Measurements from ENCODE around the gene SORCS3. TPM values are rescaled to one million over a fixed set of nuclear protein-coding genes. Genes with fewer than 3 reads are reported as not detected.

The SORCS3 gene
- polyA plus RNA-seq, 4 donors, result 0.07 to 0.31 TPM; not detected in 2

- FAIRE-seq (no peak), DNase-seq (peak in 1 of 2 donors; percentile 61)
- Histone ChIP-seq H3K27ac (ENCODE audit: low read depth in 1 of 3, low read length in 2 of 3) (no peak overlapping the region), H3K9me3 (ENCODE audit: control insufficient read depth in 2 of 2, insufficient read depth in 1 of 2, low read depth in 1 of 2, low read length in 1 of 2) (no peaks in the 10 kb centered on the region), H3K27me3 (ENCODE audit: control insufficient read depth in 3 of 3, insufficient read depth in 3 of 3, low read length in 3 of 3) (no peaks in the 10 kb centered on the region), H3K4me1 (ENCODE audit: control insufficient read depth in 3 of 3, insufficient read depth in 2 of 3, low read depth in 1 of 3, low read length in 2 of 3) (no peaks in the 10 kb centered on the region), H3K36me3 (ENCODE audit: control insufficient read depth in 3 of 3, insufficient read depth in 2 of 3, low read depth in 1 of 3, low read length in 3 of 3) (no peaks in the 10 kb centered on the region), H3K4me3 (ENCODE audit: low read depth in 1 of 3, low read length in 3 of 3) (no peak overlapping the region)
- WGBS, 3 donors, result 38 to 60% (median 45%) methylated on average over 3 of the region's 3 CpGs
Measured at GRCh38 chr10:105096316-105096715, 455.2 kb downstream of the SORCS3 start.

- Histone ChIP-seq H3K36me3 (ENCODE audit: control insufficient read depth in 3 of 3, insufficient read depth in 2 of 3, low read depth in 1 of 3, low read length in 3 of 3) (no peaks in the 10 kb centered on the region), H3K9me3 (ENCODE audit: control insufficient read depth in 2 of 2, insufficient read depth in 1 of 2, low read depth in 1 of 2, low read length in 1 of 2) (no peaks in the 10 kb centered on the region), H3K4me3 (ENCODE audit: low read depth in 1 of 3, low read length in 3 of 3) (no peak overlapping the region), H3K27me3 (ENCODE audit: control insufficient read depth in 3 of 3, insufficient read depth in 3 of 3, low read length in 3 of 3) (no peaks in the 10 kb centered on the region), H3K27ac (ENCODE audit: low read depth in 1 of 3, low read length in 2 of 3) (no peak overlapping the region), H3K4me1 (ENCODE audit: control insufficient read depth in 3 of 3, insufficient read depth in 2 of 3, low read depth in 1 of 3, low read length in 2 of 3) (peaks cover 0 to 3% (median 0%) of the 10 kb centered on the region in 3 donors)
- 57 to 65% (median 64%) methylated on average over 6 of the region's 6 CpGs for WGBS, 3 donors
- no peak for FAIRE-seq
- DNase-seq, result no peak
Measured at GRCh38 chr10:105102977-105103376, 461.9 kb downstream of the SORCS3 start.

- Histone ChIP-seq H3K4me1 (ENCODE audit: control insufficient read depth in 3 of 3, insufficient read depth in 2 of 3, low read depth in 1 of 3, low read length in 2 of 3) (peaks cover 0 to 3% (median 0%) of the 10 kb centered on the region in 3 donors), H3K27me3 (ENCODE audit: control insufficient read depth in 3 of 3, insufficient read depth in 3 of 3, low read length in 3 of 3) (no peaks in the 10 kb centered on the region), H3K27ac (ENCODE audit: low read depth in 1 of 3, low read length in 2 of 3) (no peak overlapping the region), H3K4me3 (ENCODE audit: low read depth in 1 of 3, low read length in 3 of 3) (no peak overlapping the region), H3K36me3 (ENCODE audit: control insufficient read depth in 3 of 3, insufficient read depth in 2 of 3, low read depth in 1 of 3, low read length in 3 of 3) (no peaks in the 10 kb centered on the region), H3K9me3 (ENCODE audit: control insufficient read depth in 2 of 2, insufficient read depth in 1 of 2, low read depth in 1 of 2, low read length in 1 of 2) (no peaks in the 10 kb centered on the region)
- no peak for DNase-seq
- WGBS, 3 donors, result 40 to 52% (median 48%) methylated on average over 2 of the region's 2 CpGs
- FAIRE-seq, result no peak
Measured at GRCh38 chr10:105104297-105104696, 463.2 kb downstream of the SORCS3 start.

DNA sequence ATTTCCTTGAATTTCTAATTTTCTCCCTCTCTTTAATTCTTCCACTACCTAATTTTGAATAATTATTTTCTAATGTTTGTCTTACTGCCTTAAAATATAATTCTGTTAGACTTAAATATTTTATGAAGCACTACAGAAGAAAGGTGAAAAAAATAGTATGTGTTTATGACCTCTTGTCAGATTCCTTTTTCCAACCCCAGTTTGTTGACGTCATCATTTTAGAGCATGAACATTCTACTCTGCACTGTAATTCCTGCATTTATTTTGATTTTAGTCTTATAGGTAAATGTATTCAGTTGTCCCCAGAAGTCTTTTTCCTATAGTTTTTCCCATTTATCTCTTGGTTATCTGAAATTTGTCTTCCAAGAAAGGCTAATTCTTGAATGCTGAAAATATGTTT lies 468.1 kb downstream of the SORCS3 start:
- DNase-seq (no peak), FAIRE-seq (no peak)
- no peak overlapping the region for H3K4me3 ChIP-seq (ENCODE audit: low read depth in 1 of 3, low read length in 3 of 3)
- H3K27me3 ChIP-seq (ENCODE audit: control insufficient read depth in 3 of 3, insufficient read depth in 3 of 3, low read length in 3 of 3), result no peaks in the 10 kb centered on the region
- H3K4me1 ChIP-seq (ENCODE audit: control insufficient read depth in 3 of 3, insufficient read depth in 2 of 3, low read depth in 1 of 3, low read length in 2 of 3), result no peaks in the 10 kb centered on the region
- no peak overlapping the region for H3K27ac ChIP-seq (ENCODE audit: low read depth in 1 of 3, low read length in 2 of 3)
- no peaks in the 10 kb centered on the region for H3K9me3 ChIP-seq (ENCODE audit: control insufficient read depth in 2 of 2, insufficient read depth in 1 of 2, low read depth in 1 of 2, low read length in 1 of 2)
- no peaks in the 10 kb centered on the region for H3K36me3 ChIP-seq (ENCODE audit: control insufficient read depth in 3 of 3, insufficient read depth in 2 of 3, low read depth in 1 of 3, low read length in 3 of 3)
- WGBS, 3 donors, result 84 to 91% (median 89%) methylated on average over 1 of the region's 1 CpG

DNA sequence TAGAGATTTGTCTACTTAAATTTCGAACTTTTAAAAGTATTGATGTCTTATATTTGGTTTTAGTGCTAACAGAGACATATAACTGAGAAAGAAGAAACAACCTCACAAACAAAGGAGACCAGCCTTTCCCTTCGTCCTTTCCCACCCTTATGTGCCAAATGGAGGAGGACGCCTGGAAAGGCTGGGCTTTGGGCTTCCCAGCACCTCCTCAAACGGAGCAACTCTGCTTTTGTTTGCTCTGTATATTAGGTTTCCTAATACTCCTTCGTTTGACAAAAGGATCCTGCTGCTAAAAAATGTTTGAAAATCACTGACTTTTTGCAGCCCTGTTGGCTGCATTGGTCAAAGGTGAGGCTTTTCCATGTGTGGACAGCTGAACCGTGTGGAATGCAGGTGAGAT lies 471.8 kb downstream of the SORCS3 start:
- no peaks in the 10 kb centered on the region for H3K27me3 ChIP-seq (ENCODE audit: control insufficient read depth in 3 of 3, insufficient read depth in 3 of 3, low read length in 3 of 3)
- 39 to 54% (median 50%) methylated on average over 6 of the region's 6 CpGs for WGBS, 3 donors
- no peaks in the 10 kb centered on the region for H3K9me3 ChIP-seq (ENCODE audit: control insufficient read depth in 2 of 2, insufficient read depth in 1 of 2, low read depth in 1 of 2, low read length in 1 of 2)
- FAIRE-seq (no peak), DNase-seq (no peak)
- H3K27ac ChIP-seq (ENCODE audit: low read depth in 1 of 3, low read length in 2 of 3), result no peak overlapping the region
- no peak overlapping the region for H3K4me3 ChIP-seq (ENCODE audit: low read depth in 1 of 3, low read length in 3 of 3)
- H3K36me3 ChIP-seq (ENCODE audit: control insufficient read depth in 3 of 3, insufficient read depth in 2 of 3, low read depth in 1 of 3, low read length in 3 of 3), result no peaks in the 10 kb centered on the region
- no peaks in the 10 kb centered on the region for H3K4me1 ChIP-seq (ENCODE audit: control insufficient read depth in 3 of 3, insufficient read depth in 2 of 3, low read depth in 1 of 3, low read length in 2 of 3)

DNA sequence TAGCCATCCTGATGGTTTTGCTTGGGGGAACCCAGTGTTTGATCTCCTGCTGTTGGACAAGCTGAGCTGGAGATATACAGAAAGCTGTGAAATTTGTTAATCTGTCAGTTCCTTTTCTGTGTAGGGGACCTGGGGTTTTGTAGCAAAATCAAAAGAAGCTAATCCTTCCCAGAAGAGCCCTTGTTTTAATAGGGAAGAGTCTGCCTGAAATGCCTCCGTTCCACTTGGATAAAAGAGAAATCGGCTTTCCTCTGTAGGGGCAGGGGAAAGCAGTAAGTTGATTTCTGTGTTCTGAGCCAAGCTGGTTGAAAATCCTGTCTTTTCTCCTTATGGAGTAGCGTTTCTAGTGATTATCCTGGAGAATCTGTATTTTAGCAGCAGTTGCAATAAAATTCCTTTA lies 472.6 kb downstream of the SORCS3 start:
- Histone ChIP-seq H3K27me3 (ENCODE audit: control insufficient read depth in 3 of 3, insufficient read depth in 3 of 3, low read length in 3 of 3) (no peaks in the 10 kb centered on the region), H3K4me1 (ENCODE audit: control insufficient read depth in 3 of 3, insufficient read depth in 2 of 3, low read depth in 1 of 3, low read length in 2 of 3) (no peaks in the 10 kb centered on the region), H3K4me3 (ENCODE audit: low read depth in 1 of 3, low read length in 3 of 3) (no peak overlapping the region), H3K36me3 (ENCODE audit: control insufficient read depth in 3 of 3, insufficient read depth in 2 of 3, low read depth in 1 of 3, low read length in 3 of 3) (no peaks in the 10 kb centered on the region), H3K9me3 (ENCODE audit: control insufficient read depth in 2 of 2, insufficient read depth in 1 of 2, low read depth in 1 of 2, low read length in 1 of 2) (no peaks in the 10 kb centered on the region), H3K27ac (ENCODE audit: low read depth in 1 of 3, low read length in 2 of 3) (no peak overlapping the region)
- FAIRE-seq (no peak), DNase-seq (no peak)
- whole genome bisulfite sequencing, 3 donors, result 57 to 67% (median 63%) methylated on average over 3 of the region's 3 CpGs

DNA sequence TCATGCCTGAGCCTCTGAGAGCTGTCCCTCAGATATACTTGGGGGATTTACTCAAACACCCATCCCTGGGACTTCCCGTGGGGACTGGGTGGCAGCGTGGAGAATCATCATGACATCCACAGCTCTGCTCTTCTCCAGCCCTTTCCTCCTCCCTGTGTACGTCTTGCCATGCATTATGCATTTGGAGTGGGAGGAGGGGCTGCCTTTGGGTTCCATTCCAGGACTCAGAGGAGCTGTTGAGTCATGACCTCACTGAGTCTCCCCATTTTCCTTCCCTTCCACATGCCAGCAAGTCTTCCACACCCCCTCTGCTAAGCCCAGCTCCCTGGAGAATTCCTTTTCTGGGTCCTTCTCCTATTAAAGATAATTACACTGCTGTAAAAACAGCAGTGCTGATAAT lies 480.7 kb downstream of the SORCS3 start:
- WGBS, 3 donors, result 69 to 74% (median 72%) methylated on average over 3 of the region's 3 CpGs
- Histone ChIP-seq H3K27me3 (ENCODE audit: control insufficient read depth in 3 of 3, insufficient read depth in 3 of 3, low read length in 3 of 3) (no peaks in the 10 kb centered on the region), H3K4me3 (ENCODE audit: low read depth in 1 of 3, low read length in 3 of 3) (no peak overlapping the region), H3K4me1 (ENCODE audit: control insufficient read depth in 3 of 3, insufficient read depth in 2 of 3, low read depth in 1 of 3, low read length in 2 of 3) (no peaks in the 10 kb centered on the region), H3K27ac (ENCODE audit: low read depth in 1 of 3, low read length in 2 of 3) (no peak overlapping the region), H3K9me3 (ENCODE audit: control insufficient read depth in 2 of 2, insufficient read depth in 1 of 2, low read depth in 1 of 2, low read length in 1 of 2) (peaks cover 0 to 4% of the 10 kb centered on the region in 2 donors), H3K36me3 (ENCODE audit: control insufficient read depth in 3 of 3, insufficient read depth in 2 of 3, low read depth in 1 of 3, low read length in 3 of 3) (no peaks in the 10 kb centered on the region)
- FAIRE-seq, result no peak
- no peak for DNase-seq

- H3K9me3 ChIP-seq (ENCODE audit: control insufficient read depth in 2 of 2, insufficient read depth in 1 of 2, low read depth in 1 of 2, low read length in 1 of 2), result no peaks in the 10 kb centered on the region
- no peak for DNase-seq
- no peaks in the 10 kb centered on the region for H3K4me1 ChIP-seq (ENCODE audit: control insufficient read depth in 3 of 3, insufficient read depth in 2 of 3, low read depth in 1 of 3, low read length in 2 of 3)
- FAIRE-seq, result no peak
- H3K36me3 ChIP-seq (ENCODE audit: control insufficient read depth in 3 of 3, insufficient read depth in 2 of 3, low read depth in 1 of 3, low read length in 3 of 3), result no peaks in the 10 kb centered on the region
- 80 to 83% (median 81%) methylated on average over 4 of the region's 4 CpGs for WGBS, 3 donors
- no peak overlapping the region for H3K4me3 ChIP-seq (ENCODE audit: low read depth in 1 of 3, low read length in 3 of 3)
- H3K27me3 ChIP-seq (ENCODE audit: control insufficient read depth in 3 of 3, insufficient read depth in 3 of 3, low read length in 3 of 3), result no peaks in the 10 kb centered on the region
- no peak overlapping the region for H3K27ac ChIP-seq (ENCODE audit: low read depth in 1 of 3, low read length in 2 of 3)
Measured at GRCh38 chr10:105128111-105128510, 487.0 kb downstream of the SORCS3 start.

DNA sequence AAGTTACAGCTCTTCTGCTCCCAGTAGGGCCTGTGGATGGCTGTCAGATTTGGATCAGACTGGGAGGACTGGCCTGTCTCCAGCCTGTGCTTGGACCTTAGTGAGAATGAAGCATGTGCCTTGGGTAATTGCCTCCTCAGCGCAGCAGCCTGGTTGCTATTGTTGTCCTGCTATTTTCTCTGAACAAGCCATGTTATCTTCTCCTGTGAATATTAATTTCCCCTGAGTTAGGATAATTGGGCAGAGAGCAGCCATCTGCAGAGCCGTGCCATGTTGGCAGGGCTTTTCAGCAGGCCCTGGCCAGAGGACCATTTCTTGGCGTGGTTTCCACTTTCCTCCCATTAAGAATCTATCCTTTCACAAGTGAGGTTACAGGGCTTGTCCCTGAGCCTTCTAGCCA lies 497.3 kb downstream of the SORCS3 start:
- DNase-seq (no peak), FAIRE-seq (no peak)
- no peak overlapping the region for H3K4me3 ChIP-seq (ENCODE audit: low read depth in 1 of 3, low read length in 3 of 3)
- H3K36me3 ChIP-seq (ENCODE audit: control insufficient read depth in 3 of 3, insufficient read depth in 2 of 3, low read depth in 1 of 3, low read length in 3 of 3), result no peaks in the 10 kb centered on the region
- no peak overlapping the region for H3K27ac ChIP-seq (ENCODE audit: low read depth in 1 of 3, low read length in 2 of 3)
- no peaks in the 10 kb centered on the region for H3K9me3 ChIP-seq (ENCODE audit: control insufficient read depth in 2 of 2, insufficient read depth in 1 of 2, low read depth in 1 of 2, low read length in 1 of 2)
- peaks cover 0 to 9% (median 0%) of the 10 kb centered on the region in 3 donors for H3K4me1 ChIP-seq (ENCODE audit: control insufficient read depth in 3 of 3, insufficient read depth in 2 of 3, low read depth in 1 of 3, low read length in 2 of 3)
- WGBS, 3 donors, result 78 to 82% (median 81%) methylated on average over 3 of the region's 3 CpGs
- H3K27me3 ChIP-seq (ENCODE audit: control insufficient read depth in 3 of 3, insufficient read depth in 3 of 3, low read length in 3 of 3), result no peaks in the 10 kb centered on the region

All from small intestine (tissue), 7 donors.